ENCODE results near the gene NMB. TPM values are rescaled to one million over a fixed set of nuclear protein-coding genes. Genes with fewer than 3 reads are reported as not detected.

Gene NMB
- total and polyA plus RNA-seq, 2 of the 13 experiments (the other 11 are each of a cell fraction or from before 2014, with no cell fraction given), result 10.4 to 25.4 TPM

- TF ChIP-seq SMC3 (IDR thresholded peaks at IDR 0.05; ENCODE audit: low read length) (no peak), FOSL2 (CRISPR knock-in tag; IDR thresholded peaks at IDR 0.05) (no peak), SAFB2 (CRISPR knock-in tag; IDR thresholded peaks at IDR 0.05; ENCODE audit: borderline replicate concordance, low read depth) (no peak), ZNF430 (CRISPR knock-in tag; IDR thresholded peaks at IDR 0.05) (peak; percentile 10; the same call in 1 of the 2 replicates), ZNF446 (CRISPR knock-in tag; IDR thresholded peaks at IDR 0.05) (no peak), HHEX (CRISPR knock-in tag; IDR thresholded peaks at IDR 0.05) (no peak), AHDC1 (CRISPR knock-in tag; IDR thresholded peaks at IDR 0.05; ENCODE audit: borderline replicate concordance) (no peak), ZNF589 (CRISPR knock-in tag; conservative IDR thresholded peaks at IDR 0.05) (no peak), TOPORS (CRISPR knock-in tag; IDR thresholded peaks at IDR 0.05) (0 out of 2 replicates have a peak, but pooled peaks have one; percentile 12), NR0B2 (CRISPR knock-in tag; IDR thresholded peaks at IDR 0.05) (no peak), RFX1 (IDR thresholded peaks at IDR 0.05) (no peak), ZBTB7B (CRISPR knock-in tag; IDR thresholded peaks at IDR 0.05) (peak; percentile 55; the same call in 1 of the 2 replicates), IRX3 (CRISPR knock-in tag; IDR thresholded peaks at IDR 0.05; ENCODE audit: borderline replicate concordance, low read depth) (no peak), ZNF17 (CRISPR knock-in tag; IDR thresholded peaks at IDR 0.05) (no peak), CEBPG (CRISPR knock-in tag; IDR thresholded peaks at IDR 0.05) (no peak), ATF6 (CRISPR knock-in tag; conservative IDR thresholded peaks at IDR 0.05) (no peak), MXD1 (CRISPR knock-in tag; IDR thresholded peaks at IDR 0.05) (no peak), RFXANK (CRISPR knock-in tag; IDR thresholded peaks at IDR 0.05) (no peak), ZSCAN5A (CRISPR knock-in tag; IDR thresholded peaks at IDR 0.05; ENCODE audit: borderline replicate concordance) (no peak), TGIF2 (CRISPR knock-in tag; IDR thresholded peaks at IDR 0.05) (no peak), RBM22 (optimal IDR thresholded peaks at IDR 0.05; ENCODE audit: low read length) (no peak), ZSCAN29 (CRISPR knock-in tag; conservative IDR thresholded peaks at IDR 0.05) (no peak)
Observed at GRCh38 chr15:84654689-84655453, 3.1 kb downstream of the NMB start (continued).
